Esophagus mucosa (tissue), 1 donor: Measurements from ENCODE around the gene TALDO1. TPM values are rescaled to one million over a fixed set of nuclear protein-coding genes. Genes with fewer than 3 reads are reported as not detected.
A peak's percentile ranks its signal among the peaks of the same experiment; 100 is the strongest.

Source experiments
- ATAC-seq: fragments of 200-7000 bp; cut with Tn5 transposase; one replicate; pipeline ENCODE4 v1.9.1; 2020
- total RNA-seq: library from RNA; stranded (reverse); gene quantifications from one replicate; pipeline ENCODE4 v1.2.4, GENCODE V29; 2023
- donor health status: DM: yes; HTN: yes; CAD: no.

The TALDO1 gene
- total RNA-seq, 1 donor from 2014 or later: 263 TPM

DNA sequence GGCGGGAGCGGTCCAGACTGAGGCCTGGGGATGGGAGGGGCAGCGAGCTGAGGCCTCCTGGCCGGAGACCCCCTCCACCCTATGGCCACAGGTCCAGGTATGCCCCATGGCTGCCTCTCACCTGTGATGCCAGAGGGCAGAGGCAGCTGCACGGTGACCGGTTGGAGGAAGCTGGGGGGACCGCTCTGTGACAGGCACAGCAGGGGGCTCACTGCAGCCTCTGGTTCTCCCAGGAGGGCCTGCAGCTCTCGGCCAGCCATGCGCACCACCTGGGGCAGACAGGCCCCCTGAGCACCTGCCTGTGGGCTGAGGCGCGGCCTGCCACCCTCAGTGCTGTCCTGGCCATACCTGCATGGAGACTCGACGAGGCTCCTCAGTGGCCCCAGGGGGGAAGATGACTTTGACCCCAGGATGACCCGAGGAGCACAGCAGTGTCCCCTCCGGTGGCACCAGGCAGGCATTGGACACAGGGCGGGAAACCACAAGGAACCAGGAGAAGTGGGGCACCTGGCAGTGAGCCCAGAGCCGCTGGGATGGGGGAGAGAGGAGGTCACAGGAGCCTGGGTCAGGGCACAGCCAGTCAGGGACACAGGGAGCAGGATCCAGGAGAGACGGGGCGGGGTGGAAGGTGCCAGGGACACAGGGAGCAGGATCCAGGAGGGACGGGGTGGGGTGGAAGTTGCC, 54.0 kb downstream of the TALDO1 start:
- no peak for ATAC-seq

DNA sequence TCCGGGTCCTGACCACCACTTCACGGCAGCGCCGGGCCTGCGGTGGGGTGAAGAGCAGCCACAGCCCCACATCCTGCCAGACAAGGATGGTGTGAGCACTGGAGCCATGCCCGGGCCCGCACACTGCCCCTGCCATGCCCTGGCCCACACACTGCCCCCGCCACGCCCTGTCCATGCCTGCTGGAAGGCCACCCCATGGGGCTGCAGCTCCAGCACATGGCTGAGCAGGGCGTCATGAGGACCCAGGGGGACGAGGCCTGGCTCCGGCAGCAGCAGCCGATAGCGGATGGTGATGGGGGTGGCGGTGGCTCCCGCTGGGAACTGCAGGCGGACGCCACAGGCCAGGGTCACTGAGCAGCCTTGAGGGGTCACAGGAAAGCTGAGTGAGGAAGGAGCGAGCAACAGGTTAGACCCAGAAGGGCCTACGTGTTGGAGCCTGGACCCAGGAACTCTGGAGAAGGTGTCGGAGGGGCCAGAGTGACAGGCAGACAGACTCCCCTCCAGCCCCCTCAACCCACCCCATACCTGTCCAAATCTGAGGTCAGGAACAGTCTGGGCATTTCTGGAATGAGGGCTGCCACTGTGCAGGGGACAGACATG, 54.9 kb downstream of the TALDO1 start:
- ATAC-seq: no peak

DNA sequence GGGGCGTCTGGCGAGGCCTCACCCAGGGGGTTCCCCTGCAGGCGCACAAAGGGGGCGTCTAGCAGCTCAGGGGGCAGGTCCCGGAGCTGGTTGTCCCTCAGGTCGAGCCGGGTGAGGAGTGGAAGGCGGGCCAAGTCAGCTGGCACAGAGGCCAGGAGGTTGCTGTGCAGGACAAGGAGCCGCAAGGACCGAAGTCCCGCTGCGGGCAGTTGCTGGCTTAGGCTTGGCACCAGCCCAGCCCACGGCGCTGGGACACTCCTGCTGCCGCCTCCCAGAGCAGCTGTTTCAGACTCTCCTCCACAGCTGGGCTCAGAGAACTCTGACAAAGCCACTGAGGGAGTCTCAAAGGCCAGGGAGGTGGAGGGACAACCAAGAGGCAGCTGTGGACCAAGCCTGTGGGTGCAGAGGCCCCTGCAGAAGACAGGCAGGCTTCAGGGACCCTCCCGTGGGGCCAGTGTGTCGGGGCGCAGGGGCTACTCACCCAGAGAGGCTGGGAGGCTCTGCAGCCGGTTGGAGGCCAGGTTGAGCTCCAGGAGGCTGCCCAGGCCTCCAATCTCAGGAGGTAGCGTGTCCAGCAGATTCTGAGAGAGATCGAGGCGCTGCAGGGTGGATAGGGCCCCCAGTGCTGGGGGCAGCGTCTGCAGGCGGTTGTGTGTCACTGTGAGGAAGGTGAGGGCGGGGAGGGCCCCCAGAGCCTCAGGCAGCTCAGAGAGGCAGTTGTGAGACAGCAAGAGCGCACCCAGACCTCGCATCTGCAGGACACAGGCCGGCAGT, 55.6 kb downstream of the TALDO1 start:
- ATAC-seq: no peak

DNA sequence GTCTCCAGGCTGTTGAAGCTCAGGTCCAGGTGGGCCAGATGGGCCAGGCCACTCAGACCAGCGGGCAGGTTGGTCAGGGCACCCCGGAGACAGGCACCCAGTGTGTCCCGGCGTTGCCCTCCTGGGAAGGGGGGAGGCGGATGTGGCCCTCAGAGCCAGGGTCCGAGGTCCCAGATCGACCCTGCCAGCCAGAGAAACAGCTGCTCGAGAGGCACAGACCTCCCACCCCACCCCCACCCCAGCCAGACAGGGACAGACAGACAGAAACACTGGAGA, 56.1 kb downstream of the TALDO1 start:
- no peak for ATAC-seq

DNA sequence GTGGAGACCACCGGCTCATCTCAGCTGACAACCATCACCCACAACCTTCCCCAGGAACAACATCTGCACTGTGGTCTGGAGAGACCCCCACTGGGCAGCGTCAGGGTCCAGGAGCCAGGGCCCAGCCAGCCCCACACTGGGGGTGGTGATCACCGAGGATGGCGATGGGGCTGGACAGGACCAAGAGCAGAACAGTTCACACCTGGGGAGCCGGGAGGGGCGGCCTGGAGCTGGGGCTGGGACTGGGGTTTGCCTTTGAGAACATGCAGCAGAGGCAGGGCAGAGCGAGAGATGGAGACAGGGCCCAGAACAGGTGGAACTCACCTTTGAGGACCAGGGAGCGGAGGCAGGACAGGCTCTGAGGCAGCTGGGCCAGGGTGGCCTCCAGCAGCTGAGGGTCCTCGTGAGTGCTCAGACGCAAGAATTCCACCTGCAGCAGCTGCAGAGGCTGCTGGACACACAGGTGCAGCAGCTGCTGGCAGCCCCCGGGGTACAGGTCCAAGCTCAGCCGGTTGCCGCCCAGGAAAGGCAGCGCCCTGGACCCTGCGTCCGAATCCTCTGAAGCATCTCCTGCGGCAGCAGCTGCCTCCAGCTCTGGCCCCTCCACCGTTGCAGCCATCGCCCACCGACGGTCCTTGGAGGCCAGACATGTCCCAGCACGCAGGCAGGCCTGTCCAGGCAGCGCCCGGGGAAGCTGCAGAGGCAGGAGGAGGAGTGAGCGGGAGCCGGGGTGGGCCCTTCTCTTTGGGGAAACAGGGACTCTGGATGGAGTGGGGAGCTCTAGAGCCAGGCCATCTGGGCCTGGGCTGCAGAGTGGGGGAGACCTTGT, 56.7 kb downstream of the TALDO1 start:
- peak; percentile 27 for ATAC-seq

DNA sequence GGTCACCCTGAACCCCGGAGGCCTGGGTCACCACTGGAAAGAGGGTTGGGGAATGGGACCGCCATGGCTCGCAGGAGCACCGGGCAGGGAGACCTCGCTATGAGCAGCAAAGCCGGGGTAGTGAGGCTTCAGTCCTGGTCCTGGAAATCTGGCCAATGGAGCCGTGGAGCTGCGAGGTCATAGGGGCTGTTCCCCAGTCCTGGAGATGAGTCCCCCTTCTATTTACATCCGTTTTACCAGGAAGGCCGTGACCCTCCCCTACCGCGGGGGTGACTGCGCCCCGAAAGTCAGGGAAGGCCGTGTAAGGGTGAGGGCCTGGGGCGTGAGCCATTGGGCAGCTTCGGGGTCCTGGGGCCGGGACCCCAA, 57.3 kb downstream of the TALDO1 start:
- no peak for ATAC-seq

DNA sequence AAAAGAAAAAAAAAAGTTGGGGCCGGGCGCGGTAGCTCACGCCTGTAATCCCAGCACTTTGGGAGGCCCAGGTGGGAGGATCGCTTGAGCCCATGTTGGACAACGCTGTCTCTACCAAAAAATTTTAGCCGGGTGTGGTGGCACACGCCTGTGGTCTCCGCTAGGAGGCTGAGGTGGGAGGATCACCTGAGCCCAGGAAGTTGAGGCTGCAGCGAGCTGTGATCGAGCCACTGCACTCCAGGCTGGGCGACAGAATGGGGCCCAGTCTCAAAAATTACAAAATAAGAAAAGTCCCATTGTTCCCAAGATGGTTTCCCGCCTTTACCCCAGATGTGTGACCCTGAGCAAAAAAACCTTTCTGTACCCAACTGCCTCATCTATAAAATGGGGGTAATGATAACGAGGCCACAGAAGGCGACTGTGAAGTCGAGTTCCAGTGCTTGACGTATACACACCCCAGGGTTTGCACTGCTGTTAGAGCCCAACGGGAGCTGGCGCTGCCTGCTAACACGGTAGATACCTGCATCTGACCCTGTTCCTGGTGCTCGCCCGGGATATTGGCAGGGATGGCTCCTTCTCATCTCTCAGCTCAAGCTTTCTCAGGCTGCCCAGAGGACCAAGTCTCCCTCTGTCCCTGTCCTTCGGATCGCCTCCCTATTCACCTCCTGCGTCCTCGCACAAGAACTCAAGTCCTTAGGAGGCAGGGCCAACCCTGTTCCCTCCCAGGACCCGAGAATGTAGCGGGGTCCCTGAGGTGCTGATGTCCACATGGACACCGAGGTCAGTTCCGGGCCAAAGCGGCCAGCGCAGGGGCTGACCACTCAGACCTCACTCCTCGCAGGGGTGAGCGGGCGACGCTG, 61.4 kb downstream of the TALDO1 start:
- ATAC-seq: peak; percentile 0

DNA sequence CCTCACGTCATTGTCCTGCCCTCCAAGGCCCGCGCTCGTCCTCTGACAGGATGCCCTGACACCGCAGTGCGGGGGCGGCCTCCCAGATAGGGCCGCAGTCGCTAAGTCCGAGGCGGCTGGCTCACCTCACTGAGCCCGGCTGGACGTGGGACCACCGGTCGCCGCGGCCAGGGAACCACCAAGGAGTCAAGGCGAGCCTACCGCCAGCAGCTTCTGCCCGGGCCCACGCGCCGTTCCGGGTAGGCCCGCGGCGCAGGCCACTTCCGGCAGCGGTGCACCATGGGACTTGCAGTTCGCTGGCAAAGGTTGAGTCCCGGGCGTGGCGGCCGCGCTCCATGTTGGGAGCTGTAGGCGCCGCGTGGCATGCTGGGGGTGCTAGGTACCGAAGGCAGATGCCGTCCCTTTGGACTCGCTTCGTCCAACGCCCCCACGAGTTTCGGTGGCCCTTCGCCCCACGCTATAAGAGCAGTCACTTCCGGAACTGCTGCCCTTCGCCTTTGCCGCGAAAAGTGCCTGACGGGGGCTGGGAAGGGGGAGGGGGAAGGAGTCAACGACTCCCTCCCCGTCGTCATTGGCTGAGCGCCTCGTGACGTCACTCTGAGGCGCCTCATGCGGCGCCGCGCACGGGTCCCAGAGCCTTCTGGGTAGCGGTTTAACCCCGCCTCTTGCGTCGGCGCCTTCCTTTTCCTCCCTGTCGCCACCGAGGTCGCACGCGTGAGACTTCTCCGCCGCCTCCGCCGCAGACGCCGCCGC, 62.2 kb downstream of the TALDO1 start, which contains the start of gene RPLP2:
Gene RPLP2, plus strand, starts transcription at position 681 of the 753 bp plus-strand sequence. CDS start 268 bp downstream, outside the sequence.
- ATAC-seq: peak; percentile 89

DNA sequence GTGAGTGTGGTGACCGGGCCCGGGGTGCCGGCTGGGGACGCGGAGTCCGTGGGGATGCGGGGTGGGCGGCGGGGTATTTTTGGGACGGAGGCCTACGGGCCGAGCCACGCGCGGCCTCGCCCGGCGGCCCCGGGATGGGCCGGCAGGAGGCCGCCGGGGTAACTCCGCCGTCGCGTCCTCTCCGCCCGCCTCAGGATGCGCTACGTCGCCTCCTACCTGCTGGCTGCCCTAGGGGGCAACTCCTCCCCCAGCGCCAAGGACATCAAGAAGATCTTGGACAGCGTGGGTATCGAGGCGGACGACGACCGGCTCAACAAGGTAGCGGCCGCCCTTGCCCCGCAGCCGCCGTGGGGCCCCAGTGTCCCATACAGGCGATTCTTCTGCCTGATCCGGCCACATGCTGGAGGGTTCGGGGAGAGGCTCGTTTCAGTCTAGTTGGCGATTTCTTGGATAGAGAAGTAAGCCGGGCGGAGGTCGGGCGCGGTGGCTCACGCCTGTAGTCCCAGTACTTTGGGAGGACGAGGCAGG, 62.8 kb downstream of the TALDO1 start:
- peak; percentile 5 for ATAC-seq

DNA sequence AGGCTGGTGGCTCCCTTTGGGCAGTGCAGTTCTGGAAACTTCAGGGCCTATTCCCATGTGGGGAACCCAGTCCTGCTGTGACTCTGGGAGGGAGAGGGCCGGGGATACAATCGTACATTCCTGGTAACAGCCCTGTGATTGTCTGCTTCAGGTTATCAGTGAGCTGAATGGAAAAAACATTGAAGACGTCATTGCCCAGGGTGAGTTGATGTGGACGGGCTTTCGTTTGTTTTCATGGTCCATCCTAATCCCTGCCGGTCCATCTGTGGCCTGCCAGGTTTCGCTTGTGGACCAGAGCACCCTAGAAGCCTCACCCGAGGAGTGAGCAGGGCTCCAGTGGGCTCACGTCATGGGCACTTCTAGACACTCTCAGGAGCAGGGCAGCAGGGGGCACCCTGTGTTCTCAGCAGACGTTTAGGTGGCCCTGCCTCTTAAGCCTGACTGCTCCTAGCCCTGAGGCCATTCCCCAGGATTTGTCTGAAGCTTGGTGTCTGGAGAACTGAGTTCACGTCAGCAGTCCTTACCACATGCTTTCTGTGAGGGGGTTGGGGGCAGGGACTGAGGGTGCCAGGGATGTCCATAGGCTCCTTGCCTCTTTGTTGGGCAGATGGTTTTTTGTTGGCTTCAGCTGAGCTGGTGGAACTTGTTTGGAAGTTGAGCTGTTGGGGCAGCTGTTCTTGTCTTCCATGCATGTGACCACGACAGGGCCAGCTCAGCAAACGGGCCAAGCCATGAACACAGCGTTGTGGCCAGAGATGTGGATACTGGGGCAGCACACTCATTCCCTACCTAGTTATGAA, 64.4 kb downstream of the TALDO1 start:
- ATAC-seq: peak; percentile 0

DNA sequence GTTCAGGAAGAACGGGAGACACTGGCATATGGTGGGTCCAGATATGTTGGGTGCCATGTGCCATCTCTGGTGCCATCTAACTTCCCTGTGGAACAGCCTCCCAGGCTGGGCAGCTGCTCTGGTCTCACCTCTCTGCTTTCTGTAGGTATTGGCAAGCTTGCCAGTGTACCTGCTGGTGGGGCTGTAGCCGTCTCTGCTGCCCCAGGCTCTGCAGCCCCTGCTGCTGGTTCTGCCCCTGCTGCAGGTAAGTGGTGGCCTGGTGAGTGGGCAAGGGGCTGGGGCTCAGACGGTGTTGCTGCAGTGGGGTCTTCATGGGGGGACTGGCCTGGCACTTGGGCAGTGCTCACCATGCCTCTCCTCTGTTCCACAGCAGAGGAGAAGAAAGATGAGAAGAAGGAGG, 65.1 kb downstream of the TALDO1 start:
- no peak for ATAC-seq

DNA sequence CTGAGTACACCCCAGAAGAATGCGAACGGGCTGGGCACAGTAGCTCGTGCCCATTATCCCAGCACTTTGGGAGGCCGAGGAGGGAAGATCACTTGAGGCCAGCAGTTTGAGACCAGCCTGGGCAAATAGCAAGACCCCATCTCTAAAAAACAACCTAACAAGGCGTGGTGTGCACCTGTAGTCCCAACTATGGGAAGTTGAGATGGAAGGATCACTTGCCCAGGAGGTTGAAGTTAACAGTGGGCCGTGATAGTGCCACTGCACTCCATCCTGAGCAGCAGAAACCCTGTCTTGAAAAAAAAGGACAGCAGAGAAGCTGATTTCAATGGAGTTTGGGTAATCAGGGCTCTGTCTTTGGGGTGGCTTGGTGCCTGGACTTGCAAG, 65.8 kb downstream of the TALDO1 start:
- no peak for ATAC-seq

DNA sequence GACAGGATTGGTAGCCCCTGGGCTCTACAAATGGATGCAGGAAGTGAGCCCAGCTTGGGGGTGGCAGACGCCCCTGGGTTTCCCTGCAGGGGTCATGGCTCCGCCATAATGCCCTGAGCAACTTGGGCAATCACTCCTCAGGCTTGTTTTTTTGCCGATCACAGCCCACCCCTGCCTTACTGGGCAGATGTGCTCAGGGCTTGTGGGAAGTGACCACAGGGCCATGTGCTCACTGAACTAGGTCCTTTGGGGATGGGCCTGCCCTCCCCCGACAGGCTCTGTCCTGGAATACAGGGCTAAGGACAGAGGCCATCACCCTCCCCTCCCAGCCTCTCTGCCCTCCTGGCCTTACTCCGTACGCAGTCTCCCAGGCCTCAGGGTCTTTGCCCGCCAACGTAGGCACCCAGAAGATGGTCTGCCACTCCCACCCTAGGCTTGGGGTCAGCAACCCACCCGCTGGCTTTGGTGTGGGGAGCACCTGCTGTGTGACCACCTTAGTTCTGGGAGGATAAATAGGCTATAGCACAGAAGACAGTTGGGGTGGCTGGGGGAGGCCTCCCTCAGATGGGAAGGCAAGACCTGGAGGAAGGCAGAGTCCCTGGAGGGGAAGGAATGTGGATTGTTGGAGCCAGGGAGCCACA, 66.3 kb downstream of the TALDO1 start:
- ATAC-seq: no peak

Other genes starting within 250 kb of the TALDO1 start
- 152 TPM for gene RNH1, start 240.2 kb upstream of the TALDO1 start, total RNA-seq
- 118 TPM for gene HRAS, start 211.9 kb upstream of the TALDO1 start, total RNA-seq
- gene LRRC56, start 209.9 kb upstream of the TALDO1 start, total RNA-seq: 1.3 TPM
- 3.0 TPM for gene LMNTD2, start 186.7 kb upstream of the TALDO1 start, total RNA-seq
- gene RASSF7, start 186.5 kb upstream of the TALDO1 start, total RNA-seq: 19.6 TPM
- gene PHRF1, start 171.0 kb upstream of the TALDO1 start, total RNA-seq: 17.6 TPM
- gene IRF7, start 131.5 kb upstream of the TALDO1 start, total RNA-seq: 19.5 TPM
- not detected for gene CDHR5, start 122.5 kb upstream of the TALDO1 start, total RNA-seq
- not detected for gene SCT, start 120.3 kb upstream of the TALDO1 start, total RNA-seq
- 0.16 TPM for gene DRD4, start 110.2 kb upstream of the TALDO1 start, total RNA-seq
- 23.8 TPM for gene DEAF1, start 52.2 kb upstream of the TALDO1 start, total RNA-seq
- 15.7 TPM for gene TMEM80, start 51.6 kb upstream of the TALDO1 start, total RNA-seq
- gene EPS8L2, start 41.2 kb upstream of the TALDO1 start, total RNA-seq: 259 TPM
- gene GATD1, start 30.0 kb downstream of the TALDO1 start, total RNA-seq: 38.4 TPM
- gene CEND1, start 42.6 kb downstream of the TALDO1 start, total RNA-seq: not detected
- 11.0 TPM for gene SLC25A22, start 50.8 kb downstream of the TALDO1 start, total RNA-seq
- 7.6 TPM for gene PIDD1, start 57.8 kb downstream of the TALDO1 start, total RNA-seq
- 2,043 TPM for gene RPLP2, start 62.5 kb downstream of the TALDO1 start, total RNA-seq
- gene PNPLA2, start 71.5 kb downstream of the TALDO1 start, total RNA-seq: 24.5 TPM
- gene CRACR2B, start 80.5 kb downstream of the TALDO1 start, total RNA-seq: 3.3 TPM
- gene CD151, start 85.5 kb downstream of the TALDO1 start, total RNA-seq: 109 TPM
- gene POLR2L, start 95.1 kb downstream of the TALDO1 start, total RNA-seq: 177 TPM
- 8.4 TPM for gene TSPAN4, start 95.4 kb downstream of the TALDO1 start, total RNA-seq
- gene CHID1, start 163.3 kb downstream of the TALDO1 start, total RNA-seq: 56.6 TPM
- gene AP2A2, start 178.4 kb downstream of the TALDO1 start, total RNA-seq: 34.9 TPM